Endothelial cell of hepatic sinusoid (primary cell): Measurements from ENCODE around the gene NOP14.
"Not testable (repeated sequence)": the region's sequence is repeated elsewhere in the genome, so short reads cannot be mapped to it uniquely, and the experiment has no call there.

Source experiments
- in situ Hi-C: cut with HindIII; loops from 2 replicates; pipeline ENCODE4 v1.10.0; 2017; ENCODE audit warnings: low sequenced_read_pairs

Gene NOP14

DNA sequence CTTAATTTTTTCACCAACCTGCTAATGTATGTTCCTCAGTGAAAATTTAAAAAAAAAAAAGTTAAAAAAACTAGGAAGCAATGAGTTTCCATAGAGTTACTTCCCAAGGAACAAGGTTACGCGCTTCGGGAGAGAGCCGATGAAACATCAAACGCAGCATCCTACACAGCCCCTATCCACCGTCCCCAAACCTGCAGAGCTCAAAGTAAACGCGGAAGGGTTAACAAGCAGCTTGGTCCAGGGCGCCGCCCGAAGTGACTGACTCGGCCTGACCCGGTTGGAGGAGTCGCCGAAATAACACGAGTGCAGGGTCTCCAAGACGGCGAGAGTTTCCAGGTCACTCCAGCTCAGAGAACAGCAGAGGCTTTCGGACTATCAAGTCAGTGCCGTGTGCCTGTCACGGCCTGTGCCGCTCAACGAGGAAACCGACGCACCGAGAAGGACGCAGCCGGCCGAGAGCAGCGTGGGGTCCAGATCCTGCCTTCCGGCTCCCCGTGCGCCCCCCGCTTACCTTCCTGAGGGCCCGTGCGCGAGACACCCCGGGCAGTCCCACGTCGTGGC is 512 bp downstream of the NOP14 start:
- in situ Hi-C loops = no loop called here

GRCh38 chr4:2961811-2962441 is 1.3 kb downstream of the NOP14 start:
- in situ Hi-C loops = no loop called here

GRCh38 chr4:2961421-2961810 is 1.8 kb downstream of the NOP14 start:
- in situ Hi-C loops = no loop called here

DNA sequence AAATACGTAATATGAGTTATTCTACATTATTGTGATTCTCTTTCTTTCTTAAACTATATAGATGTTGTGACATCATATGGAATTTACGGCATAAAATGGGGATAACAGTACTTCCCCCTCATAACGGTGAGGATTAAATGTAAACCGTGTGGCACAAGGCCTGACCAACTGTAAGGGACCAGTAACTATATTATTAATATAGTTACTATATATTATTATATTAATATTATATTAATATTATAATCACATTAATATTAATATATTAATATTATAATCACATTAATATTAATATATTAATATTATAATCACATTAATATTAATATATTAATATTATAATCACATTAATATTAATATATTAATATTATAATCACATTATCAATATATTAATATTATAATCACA is 2.8 kb downstream of the NOP14 start:
- in situ Hi-C loops = not testable (repeated sequence)

DNA sequence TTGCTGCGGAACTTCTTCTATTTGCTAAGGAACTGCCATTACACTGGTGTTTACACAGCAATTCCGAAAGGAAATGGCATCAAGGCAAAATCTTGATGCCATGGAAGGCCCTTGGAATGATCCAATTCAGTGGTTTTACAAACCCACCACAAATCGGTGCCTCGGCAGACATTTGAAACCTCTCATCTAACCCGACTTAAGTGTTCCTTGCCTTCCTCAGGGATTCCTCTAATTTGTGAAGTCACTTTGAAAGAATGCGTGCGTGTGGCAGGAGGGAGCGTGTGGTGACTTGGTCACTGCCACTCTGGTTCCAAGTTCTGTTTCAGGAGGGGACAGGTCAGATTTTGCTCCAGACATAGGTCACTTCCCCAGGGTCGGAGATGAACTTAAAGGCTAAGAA is 4.8 kb downstream of the NOP14 start:
- in situ Hi-C loops = no loop called here

- in situ Hi-C loops = not testable (repeated sequence)
Measured at GRCh38 chr4:2955186-2956044, 7.8 kb downstream of the NOP14 start.

DNA sequence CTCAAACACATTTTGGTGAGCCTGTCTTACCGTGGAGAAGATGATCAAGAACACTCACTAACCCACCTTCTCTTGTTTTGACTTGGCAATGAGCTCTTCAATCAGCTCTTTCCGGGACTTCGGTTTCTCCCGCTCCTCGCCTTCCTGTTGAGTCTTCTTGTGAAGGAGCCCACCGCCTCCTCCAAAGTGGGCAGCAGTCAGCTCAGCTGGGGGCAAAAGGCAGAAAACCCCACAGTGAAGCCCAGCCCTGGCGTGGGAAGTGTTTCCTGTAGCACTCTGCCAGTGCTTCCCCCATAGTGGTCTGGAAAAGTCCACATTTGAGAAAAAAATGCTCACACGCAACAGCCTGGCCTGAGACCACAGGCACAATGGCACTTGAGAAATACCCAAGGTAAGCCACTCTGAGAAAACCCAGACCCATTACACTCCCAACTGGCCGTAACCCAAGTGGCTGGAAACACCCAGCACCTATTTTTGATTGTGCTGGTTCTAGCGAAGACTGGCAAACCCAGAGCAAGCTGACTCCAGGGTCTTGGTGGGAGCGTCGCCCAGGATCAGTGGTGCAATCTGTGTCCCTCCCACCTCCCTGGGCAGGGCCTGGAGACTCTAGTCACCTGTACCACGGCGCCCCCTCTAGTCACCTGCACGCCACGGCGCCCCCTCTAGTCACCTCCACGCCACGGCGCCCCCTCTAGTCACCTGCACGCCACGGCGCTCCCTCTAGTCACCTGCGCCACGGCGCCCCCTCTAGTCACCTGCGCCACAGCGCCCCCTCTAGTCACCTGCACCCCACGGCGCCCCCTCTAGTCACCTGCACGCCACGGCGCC is 8.6 kb downstream of the NOP14 start:
- in situ Hi-C loops = no loop called here

DNA sequence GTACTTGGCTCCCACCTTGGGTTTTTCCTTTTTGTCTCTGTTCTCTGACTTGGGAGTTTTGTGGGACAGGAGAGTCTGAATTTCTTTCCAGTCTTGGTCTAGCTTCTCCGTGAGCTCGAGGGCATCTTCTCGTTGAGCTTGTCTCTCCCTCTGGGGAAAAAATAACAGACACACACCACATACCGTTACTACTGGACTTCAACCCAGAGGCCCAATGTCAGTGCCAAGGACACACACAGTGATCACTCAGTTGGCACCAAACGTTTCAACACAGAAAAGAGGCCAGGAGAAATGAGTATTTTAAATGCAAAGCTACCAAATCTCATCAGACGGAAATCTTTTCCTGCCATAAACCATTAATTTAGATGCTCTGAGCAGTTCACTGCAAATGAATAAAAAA is 9.7 kb downstream of the NOP14 start:
- in situ Hi-C loops = no loop called here

- in situ Hi-C loops = no loop called here
Measured at GRCh38 chr4:2950221-2950989, 12.8 kb downstream of the NOP14 start.

DNA sequence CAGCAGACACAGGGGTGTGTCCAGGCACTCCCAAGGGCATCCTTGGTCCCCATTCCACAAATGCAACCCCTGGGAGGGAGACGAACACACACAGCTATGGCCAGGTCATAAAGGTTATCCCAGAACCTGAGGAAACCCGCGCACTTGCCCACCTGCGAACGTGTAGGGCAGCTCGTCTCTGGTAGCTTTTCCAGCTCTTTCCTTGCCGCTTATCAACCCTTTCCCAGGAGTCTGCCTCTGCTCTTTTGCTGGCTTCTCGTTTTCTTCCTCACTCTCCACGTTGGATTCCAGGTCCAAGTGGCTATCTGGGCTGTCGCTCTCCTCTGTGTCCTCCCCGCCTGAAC is 13.5 kb downstream of the NOP14 start:
- in situ Hi-C loops = no loop called here

DNA sequence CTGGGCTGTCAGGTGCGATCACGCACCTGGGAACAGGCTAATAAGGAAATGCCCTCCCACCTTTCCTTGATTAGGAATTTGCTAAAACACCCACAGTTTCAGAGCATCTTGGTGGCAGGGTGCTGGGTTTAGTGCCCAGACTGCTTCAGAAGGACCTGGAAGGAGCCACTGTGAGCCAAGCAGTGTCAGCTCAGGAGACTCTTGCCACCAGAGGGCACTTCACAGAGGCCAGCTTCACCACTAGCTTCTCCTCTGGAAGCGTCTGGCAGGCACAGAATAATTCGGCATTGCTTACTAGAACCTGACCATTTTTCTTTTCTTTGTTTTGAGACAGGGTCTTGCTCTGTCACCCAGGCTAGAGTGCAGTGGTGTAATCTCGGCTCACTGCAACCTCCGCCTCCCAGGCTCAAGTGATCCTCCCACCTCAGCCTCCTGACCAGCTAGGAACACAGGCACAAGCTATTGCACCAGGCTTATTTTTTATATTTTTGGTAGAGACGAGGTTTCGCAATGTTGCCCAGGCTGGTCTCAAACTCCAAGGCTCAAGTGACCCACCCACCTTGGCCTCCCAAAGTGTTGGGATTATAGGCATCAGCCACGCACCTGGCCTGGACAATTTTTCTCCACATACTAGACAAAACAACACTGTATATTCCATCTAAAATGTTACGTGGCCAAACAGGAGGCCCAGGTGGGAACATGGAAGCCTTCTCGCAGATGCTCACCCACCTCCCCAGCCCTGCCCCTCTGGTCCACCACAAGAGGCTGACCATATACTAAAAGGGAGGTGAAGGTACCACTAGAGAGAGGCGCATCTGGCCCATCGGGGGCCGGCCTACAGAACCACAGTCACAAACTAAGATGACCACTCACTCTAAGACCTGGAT is 14.1 kb downstream of the NOP14 start:
- in situ Hi-C loops = no loop called here

- in situ Hi-C loops = no loop called here
Measured at GRCh38 chr4:2947926-2948325, 15.3 kb downstream of the NOP14 start.

DNA sequence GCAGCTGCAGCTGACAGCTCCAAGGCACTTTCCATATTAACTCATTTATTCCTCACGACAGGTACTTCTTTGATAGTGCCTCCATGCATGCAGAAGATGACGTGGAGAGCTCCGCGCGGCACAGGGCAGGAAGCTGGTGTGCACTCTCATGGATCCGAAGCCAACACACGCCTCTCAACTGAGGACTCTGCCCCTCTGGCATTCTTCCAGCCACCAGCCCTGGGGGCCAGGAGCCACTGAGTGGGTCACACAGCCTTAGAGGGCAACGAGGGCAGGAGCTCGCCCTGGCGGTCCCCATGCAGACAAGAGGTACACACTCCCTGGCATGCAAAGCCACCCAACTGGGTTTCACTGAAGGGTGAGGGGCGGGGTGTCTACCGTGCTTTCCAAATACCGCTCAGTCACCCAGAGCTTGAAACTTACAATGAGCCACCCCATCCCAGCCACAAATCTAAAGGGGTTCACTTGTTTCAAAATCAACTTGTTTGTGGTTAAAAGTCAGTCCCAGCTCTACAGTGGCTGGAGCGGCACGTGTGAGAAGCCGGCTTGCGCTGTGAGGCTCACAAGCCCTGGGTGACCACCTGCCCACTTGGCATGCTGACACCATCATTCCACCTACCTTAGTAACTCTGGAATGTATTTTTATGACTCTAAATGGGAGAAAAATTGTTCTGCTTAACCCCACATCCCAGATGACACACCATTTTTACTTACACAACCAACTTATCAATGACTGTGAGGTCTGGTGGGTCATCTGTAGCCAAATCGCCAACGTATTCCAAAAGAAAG is 16.2 kb downstream of the NOP14 start:
- in situ Hi-C loops = no loop called here

GRCh38 chr4:2945619-2946604 is 17.3 kb downstream of the NOP14 start:
- in situ Hi-C loops = not testable (repeated sequence)

DNA sequence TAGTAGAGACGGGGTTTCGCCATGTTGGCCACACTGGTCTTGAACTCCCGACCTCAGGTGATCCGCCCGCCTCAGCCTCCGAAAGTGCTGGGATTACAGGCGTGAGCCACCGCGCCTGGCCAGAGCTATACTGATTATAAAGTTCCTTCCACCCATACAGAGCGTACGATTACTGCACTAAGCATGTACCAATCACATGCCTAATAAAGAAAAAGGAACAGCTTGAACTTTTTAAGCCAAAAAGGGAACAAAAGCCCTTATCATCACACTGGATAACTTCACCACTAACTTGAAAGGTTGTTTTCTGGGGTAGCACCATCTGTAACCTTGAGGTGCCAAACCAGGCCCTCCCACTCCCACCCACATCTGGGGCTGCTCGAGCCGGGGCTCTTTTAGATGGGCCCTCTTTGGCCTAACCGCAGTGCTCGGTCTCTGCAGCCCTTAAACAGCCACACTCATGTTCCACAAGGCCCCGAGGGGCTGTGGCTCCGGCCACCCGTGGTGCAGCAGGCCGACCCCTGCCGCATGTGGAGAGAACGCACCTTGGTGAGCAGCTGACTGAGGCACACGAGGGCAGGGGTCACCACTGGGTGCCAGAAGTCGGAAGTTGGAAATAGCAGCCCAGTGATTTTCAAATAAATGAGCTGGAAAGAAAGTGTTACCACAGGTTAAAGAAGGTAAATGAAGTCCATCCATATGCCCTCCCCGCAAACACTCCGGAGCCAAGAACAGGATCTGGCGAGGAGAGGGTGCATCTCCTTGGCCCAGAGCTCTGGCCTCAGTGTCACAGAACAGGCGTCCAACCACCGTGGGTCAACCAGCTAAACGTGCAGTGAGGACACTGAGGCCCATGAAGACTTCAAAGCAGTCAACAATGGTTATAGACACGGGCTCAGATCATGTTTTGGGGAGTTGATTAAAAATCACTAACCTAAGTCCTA is 18.4 kb downstream of the NOP14 start:
- in situ Hi-C loops = no loop called here

DNA sequence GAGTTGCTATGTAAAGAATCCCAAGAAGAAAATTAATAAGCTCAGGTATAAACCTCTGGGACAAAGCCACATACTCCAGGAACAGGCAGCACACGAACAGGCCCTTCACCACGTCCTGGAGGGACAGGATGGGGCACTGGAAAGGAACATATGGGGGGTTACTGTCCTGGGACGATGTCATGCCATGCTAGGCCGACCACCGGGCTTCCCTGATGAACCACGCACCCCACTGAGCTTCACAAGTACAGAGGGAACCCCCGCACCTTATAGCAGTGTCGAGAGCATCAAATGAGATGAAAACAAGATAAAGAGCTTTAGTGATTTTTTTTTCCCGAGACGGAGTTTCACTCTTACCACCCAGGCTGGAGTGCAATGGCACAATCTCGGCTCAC is 19.1 kb downstream of the NOP14 start:
- in situ Hi-C loops = no loop called here
